NCI-H460 (cell line): ENCODE results near the gene BPGM. TPM values are rescaled to one million over a fixed set of nuclear protein-coding genes. Genes with fewer than 3 reads are reported as not detected.
"Not testable (repeated sequence)": the region's sequence is repeated elsewhere in the genome, so short reads cannot be mapped to it uniquely, and the experiment has no call there.

ENCODE experiments used
- DNase-seq: peaks from one replicate; pipeline ENCODE4 v3.0.0-alpha.2; 2016; ENCODE audit warnings: low read depth; ENCODE audit errors: extremely low read depth
- total RNA-seq: library from RNA; depleted of rRNA; stranded (reverse); fragments of >200 nt; shearing (Covaris generic); gene quantifications from 2 replicates; pipeline ENCODE4 v1.2.3, GENCODE V29; 2014

The BPGM gene
- total RNA-seq, 1 experiment from 2014 or later: 21.5 TPM

DNA sequence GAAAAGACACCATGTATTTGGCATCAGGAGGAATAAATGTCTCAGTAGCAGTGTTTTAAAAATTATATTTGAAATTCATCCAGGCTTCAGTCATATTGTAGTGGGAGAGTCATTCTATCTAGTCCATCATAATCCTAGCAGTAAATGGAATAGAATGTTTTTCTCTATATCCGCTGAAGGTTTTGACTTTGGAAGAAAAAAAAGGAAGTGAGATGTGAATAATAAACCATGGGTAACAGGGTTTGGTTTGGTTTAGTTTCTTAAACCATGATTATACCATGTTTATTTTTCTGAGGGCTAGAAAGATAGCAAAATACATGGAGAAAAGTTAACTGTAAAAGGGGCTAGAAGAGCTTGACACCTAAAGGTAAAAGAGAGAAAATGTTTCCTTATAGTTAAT, 16.4 kb upstream of the BPGM start:
- DNase-seq: no peak

- DNase-seq: no peak
These were observed 15.8 kb upstream of the BPGM start for GRCh38 chr7:134630893-134631292.

DNA sequence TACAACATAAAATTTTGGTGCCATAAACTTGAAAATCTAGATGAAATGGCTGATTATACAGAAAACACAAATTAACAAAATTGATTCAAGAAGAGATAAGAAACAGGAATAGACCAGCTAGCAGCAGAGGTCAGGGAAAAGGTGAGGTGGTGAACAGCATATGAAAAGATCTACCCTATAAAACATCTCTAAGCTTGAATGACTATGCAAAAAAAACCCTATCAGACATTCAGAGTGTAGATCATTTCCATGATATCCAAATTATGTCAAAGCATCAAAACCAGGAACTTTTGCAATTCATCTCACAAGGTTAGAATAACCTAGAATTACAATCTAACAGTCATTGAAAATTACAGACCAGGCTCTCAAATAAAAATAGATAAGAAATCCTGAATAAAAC, 14.6 kb upstream of the BPGM start:
- DNase-seq: no peak

GRCh38 chr7:134632937-134633540, 13.6 kb upstream of the BPGM start:
- DNase-seq: peak; percentile 55

DNA sequence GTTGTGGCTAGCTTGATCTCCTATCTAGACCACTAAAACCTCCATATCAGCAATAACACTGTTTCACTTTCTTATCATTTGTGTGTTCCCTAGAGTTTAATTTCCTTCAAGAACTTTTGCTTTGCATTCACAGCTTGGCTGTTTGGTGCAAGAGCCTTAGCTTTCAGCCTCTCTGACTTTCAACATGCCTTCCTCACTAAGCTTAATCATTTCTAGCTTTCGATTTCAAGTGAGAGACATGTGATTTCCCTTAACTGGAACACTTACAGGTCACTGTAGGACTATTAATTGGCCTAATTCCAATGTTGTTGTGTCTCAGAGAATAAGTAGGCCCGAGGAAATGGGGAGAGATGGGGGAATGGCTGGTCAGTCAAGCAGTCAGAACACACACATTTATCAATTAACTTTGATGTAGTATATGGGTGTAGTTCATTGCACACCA, 10.6 kb upstream of the BPGM start:
- no peak for DNase-seq

DNA sequence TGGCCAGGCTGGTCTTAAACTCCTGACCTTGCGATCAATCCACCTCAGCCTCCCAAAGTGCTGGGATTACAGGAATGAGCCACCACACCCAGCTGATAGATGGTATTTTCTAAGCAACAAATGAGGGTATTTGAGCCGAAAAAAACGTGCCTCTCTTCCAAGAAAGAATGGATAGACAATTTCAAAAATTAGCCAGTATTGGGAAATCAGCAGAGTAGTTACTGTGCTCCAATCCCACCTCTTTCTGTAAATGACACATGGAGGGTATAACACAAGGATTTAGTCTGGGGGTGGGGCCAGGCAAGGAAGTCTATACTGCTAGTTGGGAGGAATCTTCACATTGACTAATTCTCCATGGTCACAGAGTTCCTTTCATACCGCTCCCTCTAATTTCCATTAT, 9.2 kb upstream of the BPGM start:
- no peak for DNase-seq

DNA sequence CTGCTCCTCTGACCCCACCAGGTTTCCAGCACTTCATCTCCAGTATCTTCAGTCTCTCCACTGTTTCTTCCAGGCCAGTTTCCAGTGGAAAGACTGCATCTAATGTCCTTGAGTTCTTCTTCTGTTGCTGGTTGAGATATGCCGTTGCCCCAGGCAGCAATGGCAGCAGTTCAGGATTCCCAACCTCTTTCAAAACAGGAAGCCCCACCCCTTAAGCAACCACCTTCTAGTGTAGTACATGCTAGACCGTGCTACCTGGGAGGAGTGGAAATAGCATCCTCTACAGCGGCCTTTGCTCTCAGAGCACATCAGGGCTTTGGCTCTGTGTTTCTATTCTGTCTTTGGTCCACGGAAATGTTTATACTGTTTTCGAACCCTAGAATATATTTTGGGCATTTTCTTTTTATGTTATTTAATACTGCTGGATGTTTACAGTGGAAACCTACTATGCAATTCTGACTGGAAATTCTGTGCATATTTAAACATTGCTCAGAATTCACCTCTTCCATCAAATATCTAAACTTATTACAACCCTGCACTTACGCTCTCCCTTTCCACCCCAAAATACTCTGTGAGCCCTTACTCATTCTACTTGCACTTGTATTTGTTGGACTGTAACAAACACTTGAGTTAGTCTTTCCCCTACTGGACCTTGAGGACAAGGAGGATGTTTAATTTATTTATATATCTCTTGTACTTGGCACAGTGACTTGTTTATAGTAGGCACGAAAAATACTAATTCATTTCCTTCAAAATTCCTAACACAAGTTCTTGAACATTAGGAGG, 8.5 kb upstream of the BPGM start:
- DNase-seq: no peak

DNA sequence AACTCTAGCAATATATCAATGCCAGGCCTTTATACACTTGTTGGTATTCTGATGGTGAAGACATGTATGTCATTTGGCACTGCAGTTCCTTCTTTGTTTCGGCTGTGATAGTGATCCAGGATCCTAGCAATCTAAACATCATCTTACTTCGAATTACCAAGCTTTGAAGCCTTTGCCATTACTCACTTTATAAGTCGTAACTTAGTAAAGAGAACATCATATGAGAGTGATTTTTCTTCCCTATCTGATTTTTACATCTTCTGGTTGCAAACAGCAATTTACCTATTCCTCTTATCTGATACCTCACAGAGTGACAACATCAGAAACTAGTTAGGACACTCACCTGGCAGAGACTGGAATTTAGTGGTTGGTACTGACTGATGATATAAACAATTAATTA, 7.6 kb upstream of the BPGM start:
- DNase-seq: no peak

GRCh38 chr7:134639683-134640279, 6.9 kb upstream of the BPGM start:
- no peak for DNase-seq

DNA sequence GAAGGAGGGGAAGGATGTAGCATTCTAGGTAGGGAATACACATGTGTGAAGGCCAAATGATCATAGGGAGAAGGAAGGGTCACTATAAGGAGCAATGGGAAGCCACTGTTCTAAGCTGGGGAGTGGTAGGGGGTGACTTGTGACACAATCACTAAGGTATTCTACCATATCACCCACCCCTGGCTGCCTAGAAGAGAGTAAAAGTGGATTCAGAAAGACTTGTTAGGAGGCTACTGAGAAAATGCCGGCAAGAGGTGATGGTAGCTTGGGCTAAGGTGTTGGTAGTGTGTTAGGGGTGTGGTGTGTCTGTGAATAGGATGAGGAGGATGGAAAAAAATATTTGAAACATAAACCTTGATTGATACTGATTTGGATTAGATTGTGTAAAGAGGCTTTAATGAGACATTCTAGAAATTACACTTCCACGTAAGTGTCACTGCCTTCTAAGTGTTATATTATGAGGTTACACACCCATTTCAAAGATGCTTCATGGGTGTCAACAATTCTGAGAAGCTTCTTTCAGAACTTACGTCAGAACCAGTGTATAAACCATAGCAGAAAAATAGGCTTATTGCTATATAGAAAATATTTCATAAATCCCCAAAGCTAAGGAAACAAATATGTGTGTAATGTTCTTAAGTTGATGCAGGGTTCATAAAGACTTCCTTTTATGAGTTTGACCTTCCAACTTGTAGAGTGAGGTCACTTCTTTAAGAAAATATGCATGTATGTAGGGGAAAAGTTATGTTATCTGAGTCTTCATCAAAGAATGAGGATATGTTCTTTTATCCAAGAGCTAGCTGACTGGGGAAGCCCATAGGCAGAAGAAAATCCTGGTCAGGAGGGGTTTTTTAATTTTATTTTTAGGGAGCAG, 5.6 kb upstream of the BPGM start:
- DNase-seq: no peak

DNA sequence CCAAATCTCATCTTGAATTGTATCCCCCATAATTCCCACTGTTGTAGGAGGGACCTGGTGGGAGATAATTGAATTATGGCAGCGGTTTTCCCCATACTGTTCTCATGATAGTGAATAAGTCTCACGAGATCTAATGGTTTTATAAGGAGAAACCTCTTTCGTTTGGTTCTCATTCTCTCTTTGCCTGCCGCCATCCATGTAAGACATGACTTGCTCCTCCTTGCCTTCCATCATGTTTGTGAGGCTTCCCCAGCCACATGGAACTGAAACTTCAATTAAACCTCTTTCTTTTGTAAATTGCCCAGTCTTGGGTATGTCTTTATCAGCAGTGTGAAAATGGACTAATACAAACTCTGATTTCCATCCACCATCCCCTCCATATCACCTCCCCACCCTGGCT, 4.7 kb upstream of the BPGM start:
- DNase-seq: not testable (repeated sequence)

GRCh38 chr7:134643131-134643530, 3.5 kb upstream of the BPGM start:
- no peak for DNase-seq

DNA sequence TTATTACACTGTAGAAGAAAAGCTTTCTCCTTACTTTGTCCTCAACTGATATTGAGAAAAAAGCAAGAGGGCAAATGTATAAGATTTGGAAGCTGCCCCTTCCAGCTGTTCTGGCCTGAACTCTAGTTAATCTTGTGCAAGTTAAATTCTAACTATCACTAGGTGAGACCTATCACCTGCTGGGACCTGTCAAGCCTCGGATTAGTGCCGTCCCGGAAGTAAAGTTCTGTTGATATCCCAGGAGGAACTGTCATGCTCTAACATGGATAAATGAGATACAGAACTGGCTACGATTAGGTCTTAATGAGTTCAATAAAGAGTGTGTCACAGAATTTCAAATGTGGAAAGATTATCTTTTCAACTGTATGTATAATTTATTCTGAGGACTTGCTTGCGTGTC, 1.2 kb upstream of the BPGM start:
- DNase-seq: no peak

DNA sequence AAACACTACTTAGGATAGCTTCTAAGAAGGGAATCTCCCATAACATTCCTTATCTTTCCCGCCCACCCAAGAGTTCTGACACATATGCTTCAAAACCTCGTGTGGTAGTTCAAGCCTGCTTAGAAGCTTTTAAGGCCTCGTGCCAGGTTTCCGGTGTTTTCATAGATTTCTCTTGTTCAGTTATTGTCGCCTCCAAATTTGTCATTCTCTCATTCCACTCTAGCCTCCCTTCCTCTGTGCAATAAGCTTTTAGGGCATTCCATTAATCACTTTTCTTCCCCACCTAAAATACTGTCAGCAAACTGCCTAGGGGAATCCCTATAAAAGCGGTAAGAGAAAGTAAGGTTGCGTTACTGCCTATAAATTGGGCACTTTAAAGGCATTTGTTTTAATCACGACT, 718 bp upstream of the BPGM start:
- DNase-seq: no peak

DNA sequence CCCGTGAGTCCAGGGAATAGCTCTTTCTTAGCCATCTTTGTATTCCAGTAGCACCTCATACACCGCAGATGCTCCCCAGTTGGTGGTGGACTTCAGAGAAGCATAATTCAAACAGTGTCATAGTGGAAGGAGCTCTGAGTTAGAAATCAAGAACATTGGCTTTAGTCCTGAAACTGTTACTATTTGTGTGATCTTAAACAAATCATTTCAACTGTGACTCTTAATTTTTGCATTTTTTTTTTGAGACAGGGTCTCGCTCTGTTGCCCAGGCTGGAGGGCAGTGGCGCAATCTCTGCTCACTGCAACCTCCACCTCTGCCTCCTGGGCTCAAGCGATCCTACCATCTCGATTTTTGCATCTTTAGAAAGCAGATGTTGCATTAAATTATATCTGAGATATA, 1.8 kb downstream of the BPGM start:
- no peak for DNase-seq

DNA sequence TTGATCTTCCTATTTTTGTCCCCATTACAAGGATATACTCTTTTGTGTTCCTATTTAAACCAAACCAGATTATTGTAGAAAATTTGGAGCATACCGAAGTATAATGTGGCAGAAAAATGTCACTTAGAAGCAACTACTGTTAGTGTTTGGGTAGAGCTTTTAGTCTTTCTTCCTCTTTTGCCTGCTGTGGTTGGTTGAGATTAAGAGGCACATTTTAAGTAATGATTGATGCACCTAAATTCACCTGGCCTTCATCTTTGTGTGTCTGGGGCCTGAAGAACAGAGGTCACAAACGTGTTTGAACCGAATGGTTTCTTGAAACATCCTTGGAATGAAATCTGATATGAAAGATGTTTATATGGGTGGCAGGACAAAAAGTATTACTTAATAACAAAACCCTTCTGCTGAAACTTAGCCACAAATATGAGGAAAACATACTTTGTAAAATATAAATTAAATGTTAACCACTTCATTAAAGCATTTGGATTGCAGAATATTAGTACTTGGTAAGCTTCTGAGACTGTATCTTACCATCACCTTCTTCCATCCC, 2.6 kb downstream of the BPGM start:
- DNase-seq: no peak

DNA sequence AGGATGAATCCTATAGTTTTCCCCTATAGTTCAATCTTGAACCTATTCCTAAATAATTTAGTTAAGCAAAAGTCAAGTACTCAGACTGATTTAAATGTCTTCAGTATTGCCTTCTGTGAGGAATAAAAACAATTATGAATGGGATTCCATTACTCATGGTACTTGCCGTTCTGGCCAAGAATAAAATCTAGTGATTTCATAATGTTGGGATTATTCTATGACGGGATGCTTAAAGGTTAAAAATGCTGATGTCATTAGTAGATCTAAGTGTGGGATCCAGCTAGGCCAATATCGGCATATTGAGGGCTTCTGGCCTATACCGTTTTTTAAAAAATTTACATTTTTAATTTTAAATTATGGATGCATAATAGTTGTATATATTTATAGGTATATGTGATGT, 5.3 kb downstream of the BPGM start:
- DNase-seq: no peak

- no peak for DNase-seq
These were observed 7.6 kb downstream of the BPGM start for GRCh38 chr7:134654104-134654775.

GRCh38 chr7:134657526-134657925, 10.9 kb downstream of the BPGM start:
- no peak for DNase-seq

DNA sequence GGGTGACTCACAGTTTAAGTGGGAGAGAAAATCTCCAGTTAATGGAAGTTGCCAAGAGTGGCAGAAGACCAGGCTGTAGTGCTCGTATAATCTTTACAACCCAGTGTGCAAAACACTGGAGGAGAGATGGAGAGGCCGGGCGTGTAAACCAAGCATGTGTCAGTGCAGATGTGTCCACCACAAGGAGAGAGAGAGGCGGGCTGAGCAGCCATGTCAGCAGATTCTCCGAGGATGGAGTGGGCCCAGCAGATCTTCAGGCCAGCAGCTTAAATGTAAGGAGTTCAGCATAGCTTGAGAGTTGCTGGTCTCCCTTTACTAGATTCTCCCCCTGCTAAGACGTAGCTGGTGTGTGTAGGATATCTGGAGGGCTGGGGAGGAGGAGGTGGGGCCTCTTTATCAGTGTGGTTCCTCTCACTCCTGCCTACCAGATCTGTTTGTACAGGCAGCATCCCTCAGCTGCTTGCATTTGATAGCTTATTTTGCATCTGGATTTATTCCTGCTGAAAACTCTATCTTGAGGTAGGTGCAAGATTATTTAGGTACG, 13.7 kb downstream of the BPGM start:
- no peak for DNase-seq
